GM18868 (cell line): Measurements from ENCODE around the gene RASGRF2.

Experiments used
- ATAC-seq: cut with Tn5 transposase; IDR thresholded peaks from one replicate; pipeline ENCODE4 v1.9.1; 2021; ENCODE audit warnings: mild to moderate bottlenecking, moderate library complexity; ENCODE audit not compliant: unreplicated experiment

Gene RASGRF2

DNA sequence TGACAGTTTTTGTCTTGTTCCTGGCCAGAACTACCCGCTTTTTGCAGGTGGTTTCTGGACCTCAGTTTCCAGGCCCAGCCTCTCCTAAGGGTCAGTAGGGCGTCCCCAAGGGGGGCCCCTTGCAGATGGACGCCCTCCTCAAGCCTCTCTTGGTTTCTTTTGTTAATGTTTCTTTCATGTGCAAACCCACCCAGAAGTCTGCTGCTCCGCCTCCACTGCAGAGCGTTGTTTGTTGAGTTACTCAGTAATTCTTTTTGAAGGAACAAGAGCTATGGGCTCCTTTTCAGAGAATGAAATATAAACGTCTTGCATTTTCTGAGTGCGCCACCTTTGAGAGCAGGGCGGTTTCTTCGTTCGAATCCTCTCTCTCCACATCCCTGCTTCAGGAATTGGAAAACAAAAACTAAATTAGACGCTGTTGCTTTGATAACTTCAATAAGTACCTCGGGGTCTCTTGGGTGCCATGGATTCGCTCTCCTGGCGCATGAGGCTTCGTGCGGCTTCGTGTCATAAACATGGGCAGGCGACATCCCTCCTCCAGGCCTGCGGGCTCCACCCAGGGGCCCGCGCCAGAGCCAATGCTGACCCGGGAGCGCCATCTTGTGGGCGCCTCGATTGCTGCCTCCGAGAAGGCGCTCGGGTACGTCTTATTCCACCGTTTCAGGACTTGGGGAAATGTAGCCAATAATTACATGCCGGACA, 234.6 kb downstream of the RASGRF2 start:
- ATAC-seq = peak; percentile 94

DNA sequence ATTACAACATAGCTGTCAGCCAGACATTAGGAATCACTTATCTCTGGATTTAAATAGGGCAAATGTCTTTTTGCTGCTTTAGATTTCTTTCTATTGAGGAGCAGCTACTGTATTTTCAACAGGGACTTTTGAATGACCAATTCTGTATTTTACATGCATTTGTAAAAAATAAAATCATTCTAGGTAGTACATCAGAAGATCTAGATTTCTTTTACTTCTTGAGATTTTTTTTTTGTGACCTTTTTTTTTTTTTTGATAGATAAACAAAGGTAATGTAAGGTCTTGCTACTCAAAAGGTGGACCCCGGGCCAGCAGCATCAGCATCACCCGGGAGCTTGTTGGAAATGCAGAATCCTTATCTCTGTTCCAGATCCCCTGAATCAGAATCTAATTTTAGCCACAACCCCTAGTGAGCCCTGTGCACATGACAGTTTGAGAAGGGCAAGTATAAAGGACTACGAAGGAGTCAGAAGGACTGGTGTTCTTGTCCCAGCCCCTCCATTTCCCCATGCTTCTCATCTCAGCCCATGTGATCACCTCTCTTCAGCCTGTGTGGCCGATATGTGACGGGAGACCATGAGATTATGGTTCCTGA, 235.3 kb downstream of the RASGRF2 start:
- ATAC-seq = no peak

DNA sequence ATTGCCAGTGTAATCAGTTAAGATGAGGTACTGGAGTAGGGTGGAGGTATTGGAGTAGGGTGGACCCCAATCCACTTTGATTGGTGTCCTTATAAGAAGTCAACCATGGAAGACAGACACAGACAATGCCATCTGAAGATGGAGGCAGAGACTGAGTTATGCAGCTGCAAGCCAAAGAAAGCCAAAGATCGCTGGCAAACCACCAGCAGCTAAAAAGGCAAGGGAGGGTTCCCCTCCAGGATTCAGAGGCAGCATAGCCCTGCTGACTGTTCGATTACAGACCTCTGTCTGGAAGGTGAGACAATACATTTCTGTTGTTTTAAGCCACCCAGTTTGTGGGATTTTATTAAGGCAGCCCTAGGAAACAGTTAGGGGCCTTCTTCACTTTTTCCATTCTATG, 242.5 kb downstream of the RASGRF2 start:
- ATAC-seq = no peak

DNA sequence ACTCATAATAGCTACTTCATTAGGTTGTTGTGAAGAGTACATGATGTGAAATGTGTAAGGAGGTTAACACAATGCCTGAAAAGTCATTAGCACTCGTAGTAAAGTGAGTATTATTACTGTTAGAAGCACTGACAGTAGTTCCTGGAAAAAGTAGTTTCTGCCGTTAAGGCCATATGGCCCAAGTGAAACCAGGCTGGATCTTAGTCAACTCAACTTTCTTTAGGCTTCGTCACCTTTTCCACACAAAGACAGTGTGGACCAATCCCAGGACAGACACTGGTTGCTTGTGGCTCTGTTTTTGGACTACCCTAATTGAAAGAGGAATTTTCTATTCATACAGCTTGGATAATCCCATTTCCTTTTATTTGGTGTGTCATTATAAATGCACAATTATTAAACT, 243.6 kb downstream of the RASGRF2 start:
- no peak for ATAC-seq

DNA sequence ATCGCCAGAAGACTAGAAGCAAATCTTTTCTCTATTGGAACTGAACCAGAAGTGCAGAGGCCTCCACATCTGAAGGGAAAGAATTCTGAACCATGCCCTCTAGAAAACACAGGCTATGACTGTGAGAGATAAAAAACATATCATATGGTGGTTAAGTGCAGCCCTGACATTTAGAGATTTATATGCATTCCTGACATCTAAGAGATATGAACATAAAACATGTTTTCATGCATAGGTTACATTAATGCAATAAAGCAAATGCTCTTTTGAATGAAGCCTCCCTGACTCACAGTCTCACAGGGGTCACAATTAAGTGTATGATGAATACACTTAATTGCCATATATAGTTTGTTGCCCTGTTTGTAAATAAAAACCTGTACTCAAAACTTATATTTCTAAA, 244.0 kb downstream of the RASGRF2 start:
- no peak for ATAC-seq

DNA sequence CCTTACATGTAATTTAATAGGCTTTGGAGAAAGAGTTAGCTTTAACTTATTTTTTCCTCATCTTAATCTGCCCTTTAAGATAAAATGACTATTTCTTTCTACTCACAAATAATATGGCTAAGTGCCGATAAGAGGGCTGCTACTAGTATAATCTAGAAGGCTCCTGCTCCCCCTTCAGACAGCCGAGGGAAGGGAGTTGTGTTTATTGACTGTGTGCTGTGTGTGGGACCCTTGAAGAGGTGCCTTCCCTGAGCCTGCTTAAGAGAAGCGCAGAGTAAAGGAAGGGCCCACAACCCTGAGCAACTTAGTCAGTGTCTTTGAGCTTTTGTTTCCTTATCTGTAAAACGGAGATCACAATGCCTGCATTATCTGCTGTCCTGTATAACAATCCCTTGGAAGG, 244.9 kb downstream of the RASGRF2 start:
- no peak for ATAC-seq

DNA sequence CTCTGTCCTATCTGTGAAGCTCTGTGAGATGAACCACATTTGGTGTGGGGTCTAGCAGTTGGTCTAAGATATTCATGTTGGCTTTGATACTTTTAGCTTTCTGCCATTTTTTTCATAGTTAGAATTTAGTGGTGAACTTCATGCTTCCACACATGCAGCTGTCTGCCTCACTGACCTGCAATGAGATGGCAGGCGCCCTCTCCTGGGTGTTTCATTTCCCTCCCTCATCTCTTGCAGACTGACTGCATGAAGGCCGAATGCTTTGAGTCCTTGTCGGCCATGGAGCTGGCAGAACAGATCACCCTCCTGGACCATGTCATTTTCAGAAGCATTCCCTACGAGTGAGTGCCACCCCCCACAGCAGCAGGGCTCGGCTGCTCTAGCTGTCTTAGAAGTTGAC, 246.8 kb downstream of the RASGRF2 start:
- no peak for ATAC-seq

DNA sequence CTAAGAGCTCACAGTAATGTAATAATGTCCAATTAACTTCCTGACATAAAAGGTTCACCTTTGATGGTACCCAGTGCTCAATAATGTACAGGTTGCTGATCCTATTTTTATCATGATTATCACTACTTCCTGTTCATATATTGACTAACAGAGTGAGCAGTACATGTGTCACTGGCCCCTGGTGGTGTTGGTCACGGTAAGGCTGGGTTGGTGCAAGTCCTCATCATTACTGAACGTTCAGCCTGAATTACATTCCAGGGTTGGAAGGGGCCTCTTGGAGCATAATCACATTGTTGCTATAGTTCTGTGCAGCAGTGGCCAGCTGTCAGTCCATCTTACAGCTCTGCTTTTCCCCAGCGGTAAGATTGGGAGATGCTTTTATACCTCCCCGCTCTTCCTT, 248.7 kb downstream of the RASGRF2 start:
- ATAC-seq = no peak

DNA sequence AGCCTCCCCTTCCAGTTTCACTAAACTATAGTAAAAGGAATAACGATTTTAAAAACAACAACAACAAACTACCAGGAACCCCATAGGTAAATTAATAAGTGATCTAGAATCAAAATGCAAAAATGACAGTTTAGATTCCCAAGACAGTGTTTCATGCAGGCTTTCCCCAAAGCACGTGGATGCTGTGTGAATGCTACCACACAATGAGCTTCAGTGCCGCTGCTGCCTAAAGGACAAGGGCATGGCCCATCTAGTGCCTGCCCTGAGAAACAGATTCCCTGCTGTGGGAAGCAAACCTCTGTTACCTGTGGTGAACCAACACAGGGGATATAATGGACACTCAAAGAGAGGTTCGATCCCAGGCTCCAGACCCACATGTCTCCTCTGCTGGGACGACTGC, 249.2 kb downstream of the RASGRF2 start:
- ATAC-seq = no peak

DNA sequence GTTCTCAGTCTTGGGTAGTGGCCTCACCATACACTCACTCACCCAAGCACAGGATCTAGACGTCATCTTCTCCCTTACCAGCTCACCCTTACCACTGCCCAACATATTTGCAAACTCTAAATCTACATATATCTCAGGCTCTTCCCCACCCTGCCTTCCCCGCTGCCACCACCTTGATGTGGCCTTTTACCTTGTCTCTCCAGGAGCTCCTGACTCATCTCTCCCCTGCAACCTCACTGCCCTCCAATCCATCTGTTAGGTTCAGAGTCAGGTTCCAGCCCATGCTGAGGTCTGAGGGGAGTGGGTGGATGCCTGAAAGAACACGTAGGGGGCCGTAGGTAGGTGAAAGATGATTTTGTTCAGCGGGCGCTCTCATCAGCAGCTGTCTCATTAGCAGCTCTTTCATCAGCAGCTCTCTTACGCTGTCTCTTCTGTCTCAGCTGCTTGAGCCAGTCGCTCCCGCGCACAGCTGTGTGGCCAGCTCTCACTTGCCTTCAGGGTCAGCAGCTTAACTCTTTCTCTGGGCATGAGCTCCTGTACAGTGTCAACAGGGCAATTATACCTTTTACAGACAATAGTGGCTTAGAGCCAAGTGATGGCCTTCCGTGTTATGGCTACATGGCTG, 249.8 kb downstream of the RASGRF2 start:
- no peak for ATAC-seq

DNA sequence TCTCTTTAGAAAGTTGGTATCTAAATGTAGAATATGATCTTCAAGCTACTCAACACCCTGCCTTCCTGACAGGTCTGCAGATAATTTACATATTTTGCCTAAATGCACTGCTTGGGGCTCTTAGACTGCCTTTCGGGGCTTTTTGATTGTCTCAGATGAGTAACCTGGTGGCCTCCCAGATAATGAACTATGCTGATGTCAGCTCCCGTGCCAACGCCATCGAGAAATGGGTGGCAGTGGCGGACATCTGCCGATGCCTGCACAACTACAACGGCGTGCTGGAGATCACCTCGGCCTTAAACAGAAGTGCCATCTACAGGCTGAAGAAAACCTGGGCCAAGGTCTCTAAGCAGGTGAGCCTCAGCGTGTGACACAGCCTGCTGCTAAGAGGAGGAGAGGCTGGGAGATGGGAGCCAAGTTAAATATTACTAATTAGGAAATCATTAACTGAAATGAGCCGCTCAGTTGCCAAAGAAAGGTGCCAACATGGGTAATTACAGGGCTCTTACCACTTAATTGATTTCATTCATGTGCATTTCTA, 252.1 kb downstream of the RASGRF2 start:
- peak; percentile 68 for ATAC-seq

DNA sequence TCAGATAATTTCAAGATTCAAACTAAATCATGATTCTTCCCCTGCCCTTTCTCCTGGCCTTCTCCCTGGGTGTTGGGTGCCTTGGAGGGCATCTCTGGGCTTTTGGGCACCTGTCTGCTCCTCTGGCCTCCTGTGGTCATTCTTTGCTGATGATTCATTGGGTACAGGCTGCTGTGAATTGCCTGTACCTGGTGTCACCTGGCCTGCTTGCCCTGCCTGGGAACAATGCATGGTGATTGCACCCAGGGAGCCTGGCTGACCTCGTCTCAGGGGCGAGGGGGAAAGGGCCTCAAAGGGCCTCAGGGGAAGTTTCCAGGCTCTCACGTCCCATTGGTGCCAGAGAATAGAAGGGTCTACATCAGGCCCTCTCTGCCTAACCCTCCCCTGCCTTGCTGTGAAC, 252.9 kb downstream of the RASGRF2 start:
- no peak for ATAC-seq

DNA sequence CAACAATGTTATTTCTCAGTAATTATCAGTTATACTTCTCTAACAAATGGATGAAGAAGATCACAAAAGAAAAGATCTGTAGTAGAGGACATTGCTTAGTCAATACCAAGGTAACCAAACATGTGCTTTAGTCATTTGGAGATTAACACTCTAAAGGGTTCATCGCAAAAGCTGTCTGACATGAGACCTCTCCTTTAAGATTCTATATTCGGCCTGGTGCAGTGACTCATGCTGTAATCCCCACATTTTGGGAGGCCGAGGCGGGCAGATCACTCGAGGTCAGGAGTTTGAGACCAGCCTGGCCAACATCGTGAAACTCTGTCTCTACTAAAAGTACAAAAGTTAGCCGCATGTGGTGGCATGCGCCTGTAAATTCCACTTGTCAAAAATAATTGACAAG, 254.7 kb downstream of the RASGRF2 start:
- no peak for ATAC-seq

DNA sequence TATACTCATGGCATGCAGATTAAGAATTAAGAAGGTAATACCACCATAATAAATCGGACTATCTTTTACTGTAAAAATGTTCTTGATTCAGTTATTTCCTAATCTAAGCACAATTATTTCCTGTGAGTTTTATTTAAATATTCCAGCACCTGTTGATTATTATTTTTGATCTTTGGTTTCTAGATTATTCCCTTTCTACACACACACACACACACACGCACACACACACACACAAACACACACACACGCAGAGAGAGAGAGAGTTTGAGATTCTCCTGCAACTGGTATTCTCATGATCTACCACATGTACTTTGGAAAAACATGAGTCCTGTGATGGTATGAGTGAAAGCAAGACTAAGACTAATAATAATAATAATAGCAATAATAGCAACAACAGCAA, 256.0 kb downstream of the RASGRF2 start:
- ATAC-seq = no peak

DNA sequence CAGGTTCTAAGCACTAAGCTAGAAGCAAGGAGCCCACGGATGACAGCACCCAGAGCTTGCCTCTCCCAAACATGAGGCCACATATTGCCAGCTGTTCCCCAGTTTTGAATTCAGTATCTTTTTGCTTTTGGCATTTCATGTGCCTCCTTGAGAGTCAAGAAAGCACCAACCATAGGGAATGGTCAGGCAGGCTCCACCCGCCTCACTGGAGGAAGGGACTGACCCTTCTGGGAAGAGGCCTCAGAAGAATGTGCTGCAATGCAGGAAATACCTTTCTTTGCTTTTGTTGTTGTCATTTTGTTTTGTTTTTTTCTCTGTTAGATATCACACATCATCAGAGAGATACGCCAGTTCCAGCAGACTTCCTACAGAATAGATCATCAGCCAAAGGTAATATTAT, 259.2 kb downstream of the RASGRF2 start:
- ATAC-seq = no peak

DNA sequence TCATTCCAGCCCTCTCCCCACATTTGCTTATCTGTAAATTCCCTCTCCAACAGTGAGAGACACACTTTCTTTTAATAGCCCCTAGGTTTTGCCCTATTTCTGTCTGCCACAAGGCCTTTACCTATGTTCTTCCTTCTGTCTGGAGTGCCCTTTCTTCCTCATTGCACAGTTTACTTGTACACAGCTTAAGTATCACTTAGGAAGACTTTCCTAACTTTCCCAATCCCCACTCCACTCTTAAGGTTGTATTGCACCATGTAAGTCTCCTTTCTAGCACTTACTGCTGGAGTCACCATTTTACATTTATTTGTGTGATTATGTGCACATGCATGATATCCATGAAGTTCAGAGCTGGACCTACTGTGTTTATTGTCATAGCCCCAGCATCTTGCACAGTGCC, 262.1 kb downstream of the RASGRF2 start:
- no peak for ATAC-seq

DNA sequence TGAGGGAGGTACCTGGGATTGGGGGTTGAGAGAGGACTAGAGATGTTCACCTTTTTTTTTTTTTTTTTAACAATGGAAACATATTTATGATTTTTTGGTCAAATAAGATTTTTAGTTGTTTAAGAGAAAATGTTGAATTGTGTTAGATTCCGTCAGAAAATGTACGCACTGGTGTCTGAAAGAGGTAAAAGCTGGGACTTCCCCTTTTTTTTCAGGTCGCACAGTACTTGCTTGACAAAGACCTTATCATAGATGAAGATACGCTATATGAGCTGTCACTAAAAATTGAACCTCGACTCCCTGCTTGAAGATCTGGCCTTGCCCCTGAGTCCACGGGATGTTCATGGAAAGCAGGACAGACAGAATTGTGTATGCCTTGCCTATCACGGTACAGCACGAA, 265.3 kb downstream of the RASGRF2 start:
- peak; percentile 63 for ATAC-seq

DNA sequence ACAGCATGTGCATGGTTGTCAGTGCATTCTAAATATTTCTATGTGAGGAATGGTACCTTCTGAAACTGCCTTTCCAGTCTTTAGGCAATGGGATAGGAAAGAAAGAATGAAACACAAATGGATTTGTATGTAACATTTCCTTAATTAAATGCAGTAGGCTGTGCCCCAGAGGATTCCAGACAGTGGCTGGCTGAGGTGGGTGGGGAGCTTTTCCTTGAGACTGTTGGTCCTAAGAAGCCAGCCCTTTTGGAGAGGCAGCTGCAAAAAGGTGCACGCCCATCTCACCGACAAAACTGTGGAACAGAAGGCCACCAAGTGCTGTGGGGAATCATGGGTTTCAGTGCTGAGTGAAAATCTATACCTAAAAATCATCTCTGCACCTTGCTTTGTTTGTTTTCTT, 266.1 kb downstream of the RASGRF2 start:
- ATAC-seq = no peak

DNA sequence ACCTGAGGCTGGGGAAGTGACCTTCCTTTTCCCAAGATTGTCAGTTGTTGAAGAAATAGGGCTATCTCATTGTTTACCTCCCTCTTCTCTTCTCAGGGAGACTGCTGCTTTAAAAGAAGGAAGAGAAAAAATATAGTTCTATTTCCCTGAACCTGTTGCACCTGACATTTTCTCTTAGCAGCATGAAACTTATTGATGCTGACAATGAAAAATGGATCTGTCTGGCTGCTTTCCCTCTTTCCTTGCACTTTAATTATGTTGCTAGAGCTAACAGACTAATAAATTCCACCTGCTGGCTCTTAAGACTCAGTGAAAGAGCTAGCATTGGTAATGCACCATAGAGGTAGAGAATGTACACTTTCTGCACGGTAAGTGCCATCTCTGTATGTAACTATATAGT, 266.8 kb downstream of the RASGRF2 start:
- ATAC-seq = no peak

DNA sequence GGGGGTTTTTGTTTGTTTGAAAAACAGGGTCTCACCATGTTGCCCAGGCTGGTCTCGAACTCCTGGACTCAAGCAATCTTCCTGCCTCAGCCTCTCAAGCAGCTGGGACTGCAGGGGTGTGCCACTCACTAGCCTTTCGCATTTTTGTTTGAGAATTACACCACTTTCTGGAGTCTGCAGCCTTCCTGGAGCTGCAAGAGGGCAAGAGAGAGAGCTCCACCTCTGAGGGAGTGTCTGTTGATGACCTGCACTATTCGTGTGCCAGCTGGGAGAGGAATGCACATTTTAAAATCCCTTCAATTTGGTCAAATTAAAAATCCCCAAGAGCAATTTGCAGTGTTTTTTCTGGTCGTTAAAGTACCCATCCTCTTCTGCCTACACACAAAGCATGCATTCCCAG, 267.9 kb downstream of the RASGRF2 start:
- ATAC-seq = no peak

DNA sequence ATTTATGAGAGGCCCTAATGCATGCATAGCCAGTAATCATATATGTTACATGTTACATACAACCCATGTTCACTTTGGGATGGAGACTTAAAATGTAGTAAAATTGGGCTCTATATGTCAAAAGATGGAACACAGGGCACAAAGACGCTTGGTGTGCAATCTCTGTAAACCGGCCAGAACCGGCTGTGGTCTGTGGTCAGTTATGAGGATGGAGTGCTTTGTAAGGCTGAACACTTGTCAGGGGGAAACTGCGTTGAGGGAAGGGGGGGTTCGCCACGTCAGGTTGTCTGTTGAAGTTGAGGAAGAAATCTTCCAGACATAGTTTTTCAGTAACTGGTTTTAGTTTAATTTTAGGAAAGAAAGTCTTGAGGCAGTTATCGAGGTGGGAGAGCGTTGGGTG, 270.3 kb downstream of the RASGRF2 start:
- no peak for ATAC-seq

DNA sequence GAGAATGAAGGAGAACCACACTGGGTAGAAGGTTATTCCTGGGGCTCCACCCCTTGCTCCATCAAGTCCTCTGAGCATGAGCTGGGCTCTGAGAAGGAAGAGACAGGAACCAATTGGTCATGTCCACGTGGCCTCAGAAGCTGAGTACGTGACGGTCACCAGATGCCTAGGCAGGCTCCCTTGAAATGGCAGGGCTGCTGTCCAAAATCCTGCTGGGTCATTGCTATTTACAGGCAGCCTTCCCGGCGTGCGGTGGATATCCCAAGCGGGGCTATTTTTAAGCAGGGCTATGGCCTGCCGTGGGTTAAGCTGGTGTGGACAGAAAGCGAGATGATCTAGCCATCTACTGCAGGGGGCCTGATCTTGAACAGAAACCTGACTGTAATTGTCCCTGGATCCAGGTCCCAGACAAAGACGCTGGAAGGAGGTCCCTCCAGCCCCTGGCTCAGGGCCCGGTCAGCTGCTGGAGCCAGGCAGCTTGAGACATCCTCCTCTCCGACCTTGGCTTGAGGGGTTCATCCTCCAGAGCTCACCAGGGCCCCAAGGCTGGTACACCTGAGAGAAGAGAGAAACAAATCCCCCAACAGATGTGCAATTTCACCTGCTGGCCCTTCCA, 272.4 kb downstream of the RASGRF2 start:
- no peak for ATAC-seq
